ENCODE data around the gene HNF4A. TPM values are rescaled to one million over a fixed set of nuclear protein-coding genes. Genes with fewer than 3 reads are reported as not detected.

The HNF4A gene
- total and polyA plus RNA-seq, 2 donors (not counting 3 experiments of a cell fraction or from before 2014, with no cell fraction given): not detected

DNA sequence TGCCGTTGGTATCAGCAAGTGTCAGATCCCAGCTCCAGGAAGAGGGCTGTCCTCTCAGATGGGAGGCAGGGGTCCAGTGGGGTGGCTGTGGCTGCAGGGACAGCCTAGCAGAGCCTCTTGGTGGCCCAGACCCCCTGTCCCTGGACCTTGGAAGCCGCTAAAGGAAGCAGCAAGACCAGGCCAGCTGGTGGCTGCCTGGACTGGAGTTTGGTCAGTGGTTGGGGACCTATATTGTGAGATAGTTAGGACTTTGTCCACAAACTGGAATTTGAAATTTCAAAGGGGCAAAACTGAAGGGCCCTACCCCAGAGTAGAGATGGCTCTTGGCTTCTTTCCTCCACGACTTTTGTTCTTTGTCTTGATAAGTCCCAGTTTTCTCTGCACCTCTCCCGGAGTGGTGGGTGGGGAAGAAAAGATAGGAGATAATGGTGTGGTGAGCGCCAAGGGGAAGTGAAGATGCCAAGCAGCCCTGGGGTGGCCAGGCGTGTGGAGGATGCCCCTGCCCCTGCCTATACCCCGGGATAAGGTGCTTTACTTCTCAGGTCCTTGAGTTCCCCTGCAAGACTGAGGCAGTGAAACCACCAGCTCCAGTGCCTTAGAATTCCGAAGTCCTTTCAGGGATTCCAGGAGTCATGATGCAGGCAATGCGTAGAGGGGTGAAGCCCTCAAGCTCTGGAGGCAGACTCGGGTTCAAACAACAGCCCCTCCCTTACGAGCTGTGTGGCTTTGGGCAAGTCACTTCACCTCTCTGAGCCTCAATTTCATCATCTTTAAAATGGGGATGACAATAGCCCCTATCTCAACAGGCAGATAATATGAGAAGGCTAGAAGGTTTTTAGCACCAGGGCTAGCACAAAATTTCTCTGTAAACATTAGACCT is 40.2 kb downstream of the HNF4A start:
- intact Hi-C loops (cut with micrococcal nuclease): no loop called here
- no peaks in the 10 kb centered on the region for H3K36me3 ChIP-seq (ENCODE audit: control insufficient read depth in 2 of 2, extremely low read depth in 1 of 2, insufficient read depth in 2 of 2, low read length in 2 of 2)
- no peaks in the 10 kb centered on the region for H3K4me1 ChIP-seq (ENCODE audit: control insufficient read depth, extremely low read depth, insufficient read depth, low read length)
- no peak overlapping the region for H2AFZ ChIP-seq (ENCODE audit: low read depth, low read length)
- no TSS peak for BruUV-seq (replicated peaks)
- dilution Hi-C loops (cut with MboI; ENCODE audit: extremely low pct_ligation_motif_present, low sequenced_read_pairs): no loop called here
- H3K4me2 ChIP-seq (ENCODE audit: insufficient read depth, low read length): no peak overlapping the region
- no peak overlapping the region for H3K27ac ChIP-seq (ENCODE audit: insufficient read depth, low read depth, low read length)
- H3K9me3 ChIP-seq (replicated peaks; ENCODE audit: control insufficient read depth, insufficient read depth, low read length): no peaks in the 10 kb centered on the region
- ChIA-PET POLR2A (no interaction called here), CTCF (interaction anchor here (0.9 to 2.5 kb wide), 5 partner anchors 10 to 351 kb away, joined by 3 to 23 read pairs (median 3); no protein-coding TSS in a partner anchor)
- no peaks in the 10 kb centered on the region for H4K20me1 ChIP-seq (replicated peaks; ENCODE audit: control insufficient read depth, extremely low read depth, insufficient read depth, low read length)
- no peak overlapping the region for H3K9ac ChIP-seq (replicated peaks; ENCODE audit: extremely low read depth, insufficient read depth, low read length)
- no peak for FAIRE-seq
- H3K9me1 ChIP-seq (replicated peaks; ENCODE audit: control insufficient read depth, extremely low read depth, insufficient read depth, low read length): no peaks in the 10 kb centered on the region
- TF ChIP-seq GATA2 (IDR thresholded peaks at IDR 0.05; ENCODE audit: insufficient read depth, insufficient read length, low read depth, low read length) (no peak), EZH2 (IDR thresholded peaks at IDR 0.05; ENCODE audit: borderline replicate concordance, low read depth, low read length, severe bottlenecking) (no peak), POLR2AphosphoS5 (IDR thresholded peaks at IDR 0.05; ENCODE audit: insufficient read depth, low read depth, low read length) (no peak), MYC (IDR thresholded peaks at IDR 0.05; ENCODE audit: low read depth, low read length) (no peak), CTCF (IDR thresholded peaks at IDR 0.05; ENCODE audit: extremely low read depth in 1 of 2, insufficient read depth in 1 of 2, low read depth in 1 of 2, low read length in 2 of 2) (no peak), MAX (IDR thresholded peaks at IDR 0.05; ENCODE audit: insufficient read depth, insufficient read length) (no peak), FOS (IDR thresholded peaks at IDR 0.05; ENCODE audit: borderline replicate concordance, insufficient read depth, low read length) (no peak), JUN (IDR thresholded peaks at IDR 0.05; ENCODE audit: borderline replicate concordance, insufficient read depth, insufficient read length, low read depth) (no peak), POLR2A (IDR thresholded peaks at IDR 0.05; ENCODE audit: low read depth, low read length) (no peak)
- H3K4me3 ChIP-seq (replicated peaks in 1 of 3; ENCODE audit: insufficient read depth in 1 of 3, low read depth in 1 of 3, low read length in 3 of 3): no peak overlapping the region
- no peak for DNase-seq (ENCODE audit: low read depth, low spot score)
- peaks cover 0 to 2% of the 10 kb centered on the region in 2 experiments for H3K27me3 ChIP-seq (ENCODE audit: control insufficient read depth in 2 of 2, insufficient read depth in 2 of 2, low read length in 2 of 2)
- no peaks in the 10 kb centered on the region for H3K79me2 ChIP-seq (ENCODE audit: control insufficient read depth, insufficient read depth, low read length)
